Measurements from ENCODE around the gene WDR90. TPM values are rescaled to one million over a fixed set of nuclear protein-coding genes. Genes with fewer than 3 reads are reported as not detected.

WDR90 gene
- total RNA-seq, 4 donors from 2014 or later = 7.2 to 26.5 (median 15.8) TPM

- H3K36me3 ChIP-seq = no peaks in the 10 kb centered on the region
- no peak overlapping the region for H3K27ac ChIP-seq
- peaks cover 8 to 56% (median 27%) of the 10 kb centered on the region in 3 donors for H3K4me1 ChIP-seq
- TF ChIP-seq CTCF (IDR thresholded peaks at IDR 0.05) (no peak), POLR2A (IDR thresholded peaks at IDR 0.05) (no peak)
- H3K9me3 ChIP-seq = no peaks in the 10 kb centered on the region
- peaks cover 32 to 100% (median 56%) of the 10 kb centered on the region in 4 donors for H3K27me3 ChIP-seq
- DNase-seq = no peak
- WGBS, 2 donors = 3% methylated on average over 8 of the region's 50 CpGs; no CpG with 5 or more reads in 1 of the 2 donors
- intact Hi-C loops (cut with DNase I) = no loop called here
- H3K4me3 ChIP-seq = peak overlapping the region in 2 of 4 donors; percentile 41 to 53
These were observed 55.6 kb downstream of the WDR90 start for GRCh38 chr16:704552-705380.

- intact Hi-C loops (cut with DNase I) = no loop called here
- Histone ChIP-seq H3K4me3 (peak within 1 kb of the TSS in 3 of 4 donors; percentile 6 to 53 (median 41)), H3K36me3 (no peaks in the 10 kb centered on the region), H3K9me3 (no peaks in the 10 kb centered on the region), H3K27ac (no peak within 1 kb of the TSS), H3K4me1 (peaks cover 10 to 56% (median 25%) of the 10 kb centered on the region in 3 donors), H3K27me3 (peaks cover 32 to 100% (median 57%) of the 10 kb centered on the region in 4 donors)
- DNase-seq = no peak
- 3% methylated on average over 17 of the region's 115 CpGs; no CpG with 5 or more reads in 1 of the 2 donors for WGBS, 2 donors
- TF ChIP-seq CTCF (IDR thresholded peaks at IDR 0.05) (no peak), POLR2A (IDR thresholded peaks at IDR 0.05) (no peak)
These were observed 56.4 kb downstream of the WDR90 start, which contains the start of gene FBXL16 for GRCh38 chr16:705431-706188. TSS of gene FBXL16 (minus strand) at chr16:705801. CDS start at chr16:697405, 8,396 bp downstream.

GRCh38 chr16:706189-707061 is 57.3 kb downstream of the WDR90 start:
- peaks cover 32 to 100% (median 59%) of the 10 kb centered on the region in 4 donors for H3K27me3 ChIP-seq
- H3K4me3 ChIP-seq = peak overlapping the region in 2 of 4 donors; percentile 41 to 53
- 0% methylated on average over 2 to 10 of the region's 49 CpGs for WGBS, 2 donors
- TF ChIP-seq POLR2A (IDR thresholded peaks at IDR 0.05) (no peak), CTCF (IDR thresholded peaks at IDR 0.05) (no peak)
- intact Hi-C loops (cut with DNase I) = no loop called here
- H3K27ac ChIP-seq = no peak overlapping the region
- H3K9me3 ChIP-seq = no peaks in the 10 kb centered on the region
- H3K4me1 ChIP-seq = peaks cover 12 to 57% (median 17%) of the 10 kb centered on the region in 3 donors
- H3K36me3 ChIP-seq = no peaks in the 10 kb centered on the region
- DNase-seq = no peak

- TF ChIP-seq CTCF (IDR thresholded peaks at IDR 0.05) = no peak
- no peak for TF ChIP-seq POLR2A (IDR thresholded peaks at IDR 0.05)
- no peak overlapping the region for H3K4me3 ChIP-seq
- intact Hi-C loops (cut with DNase I) = no loop called here
- H3K27ac ChIP-seq = no peak overlapping the region
- no peaks in the 10 kb centered on the region for H3K9me3 ChIP-seq
- peaks cover 26 to 100% (median 52%) of the 10 kb centered on the region in 4 donors for H3K27me3 ChIP-seq
- H3K36me3 ChIP-seq = no peaks in the 10 kb centered on the region
- WGBS, 2 donors = 0 to 32% methylated on average over 2 of the region's 14 CpGs
- peaks cover 16 to 64% (median 16%) of the 10 kb centered on the region in 3 donors for H3K4me1 ChIP-seq
- no peak for DNase-seq
These were observed 57.9 kb downstream of the WDR90 start for GRCh38 chr16:707062-707538.
